Measurements from ENCODE around the gene FAM193B. TPM values are rescaled to one million over a fixed set of nuclear protein-coding genes. Genes with fewer than 3 reads are reported as not detected.

Gene FAM193B
- total RNA-seq, 6 experiments from 2014 or later = 22.1 to 55.4 (median 39.2) TPM

- no peak overlapping the region for H3K27ac ChIP-seq
- no peaks in the 10 kb centered on the region for H3K36me3 ChIP-seq
- TF ChIP-seq POLR2A (IDR thresholded peaks at IDR 0.05) = no peak
- TF ChIP-seq CTCF (IDR thresholded peaks at IDR 0.05) = no peak
- DNase-seq (no peak), ATAC-seq (no peak)
- H3K4me3 ChIP-seq = no peak overlapping the region
- no peaks in the 10 kb centered on the region for H3K27me3 ChIP-seq
- H3K4me1 ChIP-seq = peaks cover 0 to 5% (median 0%) of the 10 kb centered on the region in 4 donors
- intact Hi-C loops (cut with DNase I) = no loop called here
- 70% methylated on average over 4 of the region's 14 CpGs for whole genome bisulfite sequencing (ENCODE audit: insufficient coverage, low coverage, low lambda C conversion rate, missing lambda C conversion rate)
- no peaks in the 10 kb centered on the region for H3K9me3 ChIP-seq
Observed at GRCh38 chr5:177471610-177472356, 82.6 kb downstream of the FAM193B start.

- TF ChIP-seq CTCF (IDR thresholded peaks at IDR 0.05) (no peak), POLR2A (IDR thresholded peaks at IDR 0.05) (no peak)
- intact Hi-C loops (cut with DNase I) = no loop called here
- ATAC-seq = no peak
- no peak overlapping the region for H3K27ac ChIP-seq
- H3K27me3 ChIP-seq = no peaks in the 10 kb centered on the region
- peaks cover 0 to 5% (median 0%) of the 10 kb centered on the region in 4 donors for H3K4me1 ChIP-seq
- WGBS (ENCODE audit: insufficient coverage, low coverage, low lambda C conversion rate, missing lambda C conversion rate) = 94% methylated on average over 8 of the region's 10 CpGs
- no peak for DNase-seq
- no peak overlapping the region for H3K4me3 ChIP-seq
- H3K36me3 ChIP-seq = no peaks in the 10 kb centered on the region
- no peaks in the 10 kb centered on the region for H3K9me3 ChIP-seq
Observed at GRCh38 chr5:177470759-177471536, 83.4 kb downstream of the FAM193B start.

Other genes starting within 250 kb of the FAM193B start
- gene MXD3, start 242.7 kb downstream of the FAM193B start, total RNA-seq = 1 to 10 TPM; 2.2 to 6.2 (median 4.9) TPM
- 100 to 1,000 TPM; 103 to 297 (median 160) TPM for gene LMAN2, start 202.9 kb downstream of the FAM193B start, total RNA-seq
- gene RGS14, start 196.6 kb downstream of the FAM193B start, total RNA-seq = 10 to 100 TPM; 29.2 to 43.1 (median 35.2) TPM
- gene SLC34A1, start 170.1 kb downstream of the FAM193B start, total RNA-seq = 1 to 10 TPM in 3 of 6 experiments, under 1 TPM in 2, not detected in 1; 0.12 to 5.3 (median 1.6) TPM
- not detected for gene PFN3, start 153.9 kb downstream of the FAM193B start, total RNA-seq
- gene F12, start 145.0 kb downstream of the FAM193B start, total RNA-seq = 100 to 1,000 TPM; 236 to 518 (median 365) TPM
- 10 to 100 TPM in 3 of 6 experiments, 1 to 10 TPM in 3; 6.1 to 10.8 (median 10.0) TPM for gene GRK6, start 127.9 kb downstream of the FAM193B start, total RNA-seq
- gene PRR7, start 107.7 kb downstream of the FAM193B start, total RNA-seq = 10 to 100 TPM in 1 of 6 experiments, 1 to 10 TPM in 3, under 1 TPM in 2; 0.15 to 13.0 (median 1.9) TPM
- gene DBN1, start 80.9 kb downstream of the FAM193B start, total RNA-seq = 1 to 10 TPM; 1.1 to 4.6 (median 3.1) TPM
- gene PDLIM7, start 57.0 kb downstream of the FAM193B start, total RNA-seq = 10 to 100 TPM in 4 of 6 experiments, 1 to 10 TPM in 2; 3.7 to 24.0 (median 13.6) TPM
- gene DOK3, start 44.7 kb downstream of the FAM193B start, total RNA-seq = 1 to 10 TPM; 2.5 to 6.6 (median 3.9) TPM
- gene DDX41, start 37.6 kb downstream of the FAM193B start, total RNA-seq = 10 to 100 TPM; 35.1 to 64.8 (median 47.9) TPM
- 100 to 1,000 TPM in 5 of 6 experiments, 10 to 100 TPM in 1; 81.8 to 149 (median 133) TPM for gene TMED9, start 37.6 kb upstream of the FAM193B start, total RNA-seq
- 10 to 100 TPM in 5 of 6 experiments, 1 to 10 TPM in 1; 9.3 to 28.7 (median 14.1) TPM for gene B4GALT7, start 45.6 kb upstream of the FAM193B start, total RNA-seq
- 1 to 10 TPM in 3 of 6 experiments, under 1 TPM in 3; 0.37 to 2.4 (median 0.81) TPM for gene FAM153A, start 228.3 kb upstream of the FAM193B start, total RNA-seq

Data from right lobe of liver (tissue), 6 donors.